NT2/D1 (cell line): ENCODE measurements around the gene CCDC13.

ENCODE experiments used
- SUZ12 ChIP-seq: IDR thresholded peaks from 2 replicates; pipeline ENCODE4 v1.6.1; 2011; ENCODE audit not compliant: insufficient read length, insufficient read depth; ENCODE audit errors: extremely low read depth
- YY1 ChIP-seq: IDR thresholded peaks from 2 replicates; pipeline ENCODE4 v1.6.1; 2011; ENCODE audit not compliant: insufficient read length, insufficient read depth
- ZNF274 ChIP-seq: IDR thresholded peaks from 2 replicates; pipeline ENCODE4 v1.6.1; 2011; ENCODE audit warnings: mild to moderate bottlenecking, low read depth, low read length

GRCh38 chr3:42749025-42749752 lies 23.9 kb downstream of the CCDC13 start:
- TF ChIP-seq ZNF274 (no peak), YY1 (no peak), SUZ12 (no peak)
